ENCODE data around the gene KCNK10.

The KCNK10 gene

GRCh38 chr14:88316521-88316920 lies 6.5 kb downstream of the KCNK10 start:
- DNase-seq = no peak

- DNase-seq = no peak
Observed at GRCh38 chr14:88312257-88312656, 10.8 kb downstream of the KCNK10 start.

- no peak for DNase-seq
Observed at GRCh38 chr14:88311780-88312179, 11.3 kb downstream of the KCNK10 start.

- no peak for DNase-seq
Observed at GRCh38 chr14:88310449-88310848, 12.6 kb downstream of the KCNK10 start.

GRCh38 chr14:88310021-88310420 lies 13.0 kb downstream of the KCNK10 start:
- DNase-seq = no peak

GRCh38 chr14:88305528-88306322 lies 17.3 kb downstream of the KCNK10 start:
- DNase-seq = no peak

GRCh38 chr14:88303041-88303440 lies 20.0 kb downstream of the KCNK10 start:
- DNase-seq = no peak

- DNase-seq = no peak
Observed at GRCh38 chr14:88301381-88301780, 21.7 kb downstream of the KCNK10 start.

- no peak for DNase-seq
Observed at GRCh38 chr14:88300817-88301216, 22.3 kb downstream of the KCNK10 start.

- DNase-seq = no peak
Observed at GRCh38 chr14:88299865-88300530, 23.1 kb downstream of the KCNK10 start.

- DNase-seq = no peak
Observed at GRCh38 chr14:88297306-88297705, 25.8 kb downstream of the KCNK10 start.

- no peak for DNase-seq
Observed at GRCh38 chr14:88296351-88296750, 26.7 kb downstream of the KCNK10 start.

GRCh38 chr14:88289996-88290395 lies 33.1 kb downstream of the KCNK10 start:
- DNase-seq = no peak

GRCh38 chr14:88289234-88289633 lies 33.8 kb downstream of the KCNK10 start:
- no peak for DNase-seq

- DNase-seq = no peak
Observed at GRCh38 chr14:88286309-88286708, 36.8 kb downstream of the KCNK10 start.

- DNase-seq = no peak
Observed at GRCh38 chr14:88281447-88281846, 41.6 kb downstream of the KCNK10 start.

- no peak for DNase-seq
Observed at GRCh38 chr14:88276923-88277596, 46.0 kb downstream of the KCNK10 start.

- DNase-seq = no peak
Observed at GRCh38 chr14:88272390-88273269, 50.4 kb downstream of the KCNK10 start.

GRCh38 chr14:88271205-88271604 lies 51.9 kb downstream of the KCNK10 start:
- DNase-seq = no peak

- DNase-seq = no peak
Observed at GRCh38 chr14:88270776-88271175, 52.3 kb downstream of the KCNK10 start.

GRCh38 chr14:88269806-88270420 lies 53.2 kb downstream of the KCNK10 start:
- DNase-seq = no peak

- no peak for DNase-seq
Observed at GRCh38 chr14:88266474-88266873, 56.6 kb downstream of the KCNK10 start.
